ENCODE results near the gene AMOTL1.

- no peak for TF ChIP-seq CTCF (optimal IDR thresholded peaks at IDR 0.05 in 1 of 3, IDR thresholded peaks at IDR 0.05 in 1 of 3, conservative IDR thresholded peaks at IDR 0.05 in 1 of 3; ENCODE audit: extremely low read depth in 1 of 3, insufficient read depth in 2 of 3, low read length in 3 of 3)
- no peak for TF ChIP-seq EZH2 (IDR thresholded peaks at IDR 0.05; ENCODE audit: low read length)
Observed at GRCh38 chr11:94804874-94805273, 36.7 kb downstream of the AMOTL1 start.

Measured in keratinocyte (primary cell).